Inflammatory macrophage treated with lipopolysaccharide for 1 hour (primary cell): Measurements from ENCODE around the gene GRM1.

Source experiments
- DNase-seq, 2 donors: peaks; one replicate each; pipeline ENCODE4 v3.0.0-alpha.2; 2020 to 2022

GRM1 gene

GRCh38 chr6:146100776-146101175 lies 71.9 kb downstream of the GRM1 start:
- no peak for DNase-seq

- no peak for DNase-seq
Observed at GRCh38 chr6:146103416-146104072, 74.7 kb downstream of the GRM1 start.

- DNase-seq, result no peak
Observed at GRCh38 chr6:146106532-146106931, 77.7 kb downstream of the GRM1 start.

GRCh38 chr6:146110990-146111389 lies 82.1 kb downstream of the GRM1 start:
- no peak for DNase-seq

- no peak for DNase-seq
Observed at GRCh38 chr6:146111881-146112450, 83.1 kb downstream of the GRM1 start.

- no peak for DNase-seq
Observed at GRCh38 chr6:146113084-146113623, 84.3 kb downstream of the GRM1 start.

- no peak for DNase-seq
Observed at GRCh38 chr6:146123616-146124015, 94.8 kb downstream of the GRM1 start.

GRCh38 chr6:146127447-146128215 lies 98.8 kb downstream of the GRM1 start:
- DNase-seq, result no peak

GRCh38 chr6:146133866-146134265 lies 105.0 kb downstream of the GRM1 start:
- no peak for DNase-seq

GRCh38 chr6:146135167-146135566 lies 106.3 kb downstream of the GRM1 start:
- no peak for DNase-seq

GRCh38 chr6:146146836-146147235 lies 118.0 kb downstream of the GRM1 start:
- no peak for DNase-seq

- DNase-seq, result no peak
Observed at GRCh38 chr6:146149770-146150169, 120.9 kb downstream of the GRM1 start.

GRCh38 chr6:146153040-146153758 lies 124.3 kb downstream of the GRM1 start:
- no peak for DNase-seq

GRCh38 chr6:146154197-146154596 lies 125.3 kb downstream of the GRM1 start:
- DNase-seq, result no peak

- DNase-seq, result no peak
Observed at GRCh38 chr6:146161664-146162063, 132.8 kb downstream of the GRM1 start.

- no peak for DNase-seq
Observed at GRCh38 chr6:146169872-146170271, 141.0 kb downstream of the GRM1 start.

GRCh38 chr6:146177785-146178184 lies 148.9 kb downstream of the GRM1 start:
- DNase-seq, result no peak

GRCh38 chr6:146183831-146184230 lies 155.0 kb downstream of the GRM1 start:
- no peak for DNase-seq

GRCh38 chr6:146184701-146185100 lies 155.8 kb downstream of the GRM1 start:
- no peak for DNase-seq

- no peak for DNase-seq
Observed at GRCh38 chr6:146189131-146189530, 160.3 kb downstream of the GRM1 start.

GRCh38 chr6:146190581-146190980 lies 161.7 kb downstream of the GRM1 start:
- no peak for DNase-seq

GRCh38 chr6:146191166-146191565 lies 162.3 kb downstream of the GRM1 start:
- no peak for DNase-seq

GRCh38 chr6:146191612-146192011 lies 162.8 kb downstream of the GRM1 start:
- no peak for DNase-seq
